PC-9 (cell line): Measurements from ENCODE around the gene PTK6.

Experiments
- CTCF ChIP-seq: fragments of 200-600 bp; sonication (generic); conservative IDR thresholded peaks from 2 replicates; pipeline ENCODE4 v1.6.1; 2017; ENCODE audit warnings: mixed run types, antibody characterized with exemption, mild to moderate bottlenecking, moderate library complexity
- EZH2 ChIP-seq: fragments of 200-600 bp; sonication (generic); IDR thresholded peaks from 2 replicates; pipeline ENCODE4 v1.8.0; 2017; ENCODE audit warnings: antibody characterized with exemption, low read depth

DNA sequence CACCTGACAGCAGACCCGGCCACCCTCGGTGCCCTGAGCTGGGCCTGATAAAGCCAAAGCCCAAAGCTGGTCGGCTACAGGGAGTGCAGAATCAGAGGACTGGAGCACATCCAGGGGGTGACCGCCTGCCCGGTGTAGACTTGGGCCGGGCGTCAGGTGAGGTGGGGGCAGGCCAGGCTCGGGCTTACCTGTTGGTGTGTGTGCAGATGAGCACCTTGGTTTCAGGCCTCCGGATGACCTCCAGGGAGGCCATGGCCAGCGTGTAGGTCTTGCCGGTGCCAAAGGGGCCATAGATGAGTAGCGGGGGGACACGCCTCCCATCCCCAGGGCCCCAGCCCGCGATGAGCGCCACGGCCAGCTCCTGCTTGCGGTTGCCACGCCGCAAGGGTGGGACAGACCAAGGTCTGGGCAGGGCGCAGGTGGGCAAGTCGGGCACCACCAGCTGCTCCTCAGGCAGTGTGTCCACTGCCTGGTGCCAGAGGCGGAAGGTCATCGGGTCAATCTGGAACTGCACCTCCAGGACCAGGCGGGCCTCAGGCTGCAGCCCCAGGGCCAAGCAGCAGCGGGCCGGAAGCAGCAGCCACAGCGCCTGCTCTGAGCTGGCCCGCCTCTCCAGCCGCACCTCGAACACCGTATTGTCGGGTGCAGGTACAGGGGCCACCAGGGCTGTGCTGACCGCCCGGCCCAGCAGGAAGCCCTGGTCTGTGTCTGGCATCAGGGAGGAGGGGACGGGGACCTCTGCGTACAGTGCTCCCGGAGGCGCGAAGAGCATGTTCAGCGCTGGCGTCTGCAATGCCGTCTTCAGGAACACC is 31.2 kb upstream of the PTK6 start:
- no peak for TF ChIP-seq CTCF
- no peak for TF ChIP-seq EZH2
